Sigmoid colon (tissue), 7 donors: Measurements from ENCODE around the gene SLC1A5. TPM values are rescaled to one million over a fixed set of nuclear protein-coding genes. Genes with fewer than 3 reads are reported as not detected.

ENCODE experiments used
- DNase-seq: peaks from one replicate; pipeline ENCODE4 v3.0.0-alpha.2; 2019
- H3K27ac ChIP-seq, 4 donors: fragments of 200-600 bp; sonication (generic); one replicate each; pipeline ENCODE4 v1.5.1; 2016 to 2019; ENCODE audit warnings: mild to moderate bottlenecking in 1 of 4
- H3K27me3 ChIP-seq, 3 donors: fragments of 200-600 bp; sonication (generic); one replicate each; pipeline ENCODE4 v1.5.1; 2019; ENCODE audit warnings: mild to moderate bottlenecking in 1 of 3
- H3K36me3 ChIP-seq, 4 donors: fragments of 200-600 bp; sonication (generic); one replicate each; pipeline ENCODE4 v1.5.1; 2016 to 2019
- H3K4me1 ChIP-seq, 4 donors: fragments of 200-600 bp; sonication (generic); one replicate each; pipeline ENCODE4 v1.5.1; 2017 to 2019
- H3K4me3 ChIP-seq, 4 donors: fragments of 200-600 bp; sonication (generic); one replicate each; pipeline ENCODE4 v1.5.1; 2017 to 2019; ENCODE audit warnings: mild to moderate bottlenecking in 2 of 4, moderate library complexity in 1 of 4
- H3K9me3 ChIP-seq, 4 donors: fragments of 200-600 bp in 3 of 4; sonication (generic) in 3 of 4; one replicate each; pipeline versions ENCODE4 v1.5.1 to v1.6.1; 2013 to 2019
- EP300 ChIP-seq, 4 donors: sonication (generic); formaldehyde crosslinking; IDR thresholded peaks; one replicate each; pipeline ENCODE4 v1.6.1; 2017; ENCODE audit warnings: antibody characterized with exemption in 4 of 4
- POLR2A ChIP-seq, 2 donors: fragments of 450-650 bp; IDR thresholded peaks; one replicate each; pipeline ENCODE4 v1.6.1; 2016; ENCODE audit warnings: antibody characterized with exemption in 2 of 2, mild to moderate bottlenecking in 2 of 2, moderate library complexity in 2 of 2
- POLR2AphosphoS5 ChIP-seq, 4 donors: sonication (generic); formaldehyde crosslinking; IDR thresholded peaks; one replicate each; pipeline ENCODE4 v1.6.1; 2017; ENCODE audit warnings: antibody characterized with exemption in 4 of 4
- WGBS, 2 donors: extraction: QIAGEN DNeasy Blood & Tissue Kit; methylation state at CpG; one replicate each; pipeline ENCODE4 v1.1.7; 2013; 5-methylcytosine and 5-hydroxymethylcytosine counted together
- intact Hi-C: fragments of 100-400 bp; cut with DNase I; formaldehyde crosslinking; loops from one replicate; pipeline ENCODE4 v1.15.1; 2023
- polyA plus RNA-seq, 3 donors: library from polyadenylated mRNA; stranded (reverse); fragments of 200-250 nt; gene quantifications; one replicate each; pipeline ENCODE4 v1.2.3, GENCODE V29; 2013
- total RNA-seq, 4 donors: library from RNA; depleted of rRNA; stranded (reverse); fragments of >200 nt; gene quantifications; one replicate each; pipeline ENCODE4 v1.1.0, GENCODE V29; 2016
- TF ChIP-seq, protein P1 (sequence below), 4 experiments: fragments of 450-650 bp in 3 of 4; fragments of 200-600 bp in 1 of 4; IDR thresholded peaks; one replicate each; pipeline ENCODE4 v1.5.1; 2016 to 2019; ENCODE audit warnings: antibody characterized with exemption in 4 of 4, mild to moderate bottlenecking in 3 of 4, moderate library complexity in 2 of 4
- donor health status: healthy with polysubstance abuse.
- donor health status: Bipolar disorder and iron deficiency.
- donor health status: healthy.

The SLC1A5 gene
- total and polyA plus RNA-seq, 7 donors, result 21.8 to 122 (median 26.2) TPM

DNA sequence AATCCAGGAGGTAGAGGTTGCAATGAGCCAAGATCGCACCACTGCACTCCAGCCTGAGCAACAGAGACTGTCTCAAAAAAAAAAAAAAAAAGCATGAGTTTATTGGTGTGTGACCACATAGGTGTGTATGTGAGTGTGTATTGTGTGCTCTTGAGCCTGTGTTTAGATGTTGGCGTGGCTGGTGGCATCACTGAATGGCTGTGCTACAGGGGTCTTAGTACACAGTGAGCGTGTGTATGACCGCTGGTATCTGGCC lies 2.5 kb downstream of the SLC1A5 start:
- Histone ChIP-seq H3K4me3 (peak overlapping the region; percentile 46 to 65 (median 59)), H3K36me3 (peaks cover 0 to 19% (median 0%) of the 10 kb centered on the region in 4 donors), H3K27me3 (no peaks in the 10 kb centered on the region), H3K9me3 (no peaks in the 10 kb centered on the region), H3K27ac (peak overlapping the region; percentile 77 to 82 (median 80)), H3K4me1 (peaks cover 0 to 50% (median 33%) of the 10 kb centered on the region in 4 donors)
- intact Hi-C loops, result loop anchor here (10.0 kb wide), 1 partner anchor 49 kb away; no protein-coding TSS in a partner anchor
- DNase-seq, result no peak
- TF ChIP-seq POLR2AphosphoS5 (IDR thresholded peaks at IDR 0.05), result no peak
- TF ChIP-seq, protein P1, sequence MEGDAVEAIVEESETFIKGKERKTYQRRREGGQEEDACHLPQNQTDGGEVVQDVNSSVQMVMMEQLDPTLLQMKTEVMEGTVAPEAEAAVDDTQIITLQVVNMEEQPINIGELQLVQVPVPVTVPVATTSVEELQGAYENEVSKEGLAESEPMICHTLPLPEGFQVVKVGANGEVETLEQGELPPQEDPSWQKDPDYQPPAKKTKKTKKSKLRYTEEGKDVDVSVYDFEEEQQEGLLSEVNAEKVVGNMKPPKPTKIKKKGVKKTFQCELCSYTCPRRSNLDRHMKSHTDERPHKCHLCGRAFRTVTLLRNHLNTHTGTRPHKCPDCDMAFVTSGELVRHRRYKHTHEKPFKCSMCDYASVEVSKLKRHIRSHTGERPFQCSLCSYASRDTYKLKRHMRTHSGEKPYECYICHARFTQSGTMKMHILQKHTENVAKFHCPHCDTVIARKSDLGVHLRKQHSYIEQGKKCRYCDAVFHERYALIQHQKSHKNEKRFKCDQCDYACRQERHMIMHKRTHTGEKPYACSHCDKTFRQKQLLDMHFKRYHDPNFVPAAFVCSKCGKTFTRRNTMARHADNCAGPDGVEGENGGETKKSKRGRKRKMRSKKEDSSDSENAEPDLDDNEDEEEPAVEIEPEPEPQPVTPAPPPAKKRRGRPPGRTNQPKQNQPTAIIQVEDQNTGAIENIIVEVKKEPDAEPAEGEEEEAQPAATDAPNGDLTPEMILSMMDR (IDR thresholded peaks at IDR 0.05), result no peak
- TF ChIP-seq POLR2A (IDR thresholded peaks at IDR 0.05), result no peak
- TF ChIP-seq EP300 (IDR thresholded peaks at IDR 0.05), result no peak
- 25 to 53% methylated on average over 4 of the region's 4 CpGs for WGBS, 2 donors

DNA sequence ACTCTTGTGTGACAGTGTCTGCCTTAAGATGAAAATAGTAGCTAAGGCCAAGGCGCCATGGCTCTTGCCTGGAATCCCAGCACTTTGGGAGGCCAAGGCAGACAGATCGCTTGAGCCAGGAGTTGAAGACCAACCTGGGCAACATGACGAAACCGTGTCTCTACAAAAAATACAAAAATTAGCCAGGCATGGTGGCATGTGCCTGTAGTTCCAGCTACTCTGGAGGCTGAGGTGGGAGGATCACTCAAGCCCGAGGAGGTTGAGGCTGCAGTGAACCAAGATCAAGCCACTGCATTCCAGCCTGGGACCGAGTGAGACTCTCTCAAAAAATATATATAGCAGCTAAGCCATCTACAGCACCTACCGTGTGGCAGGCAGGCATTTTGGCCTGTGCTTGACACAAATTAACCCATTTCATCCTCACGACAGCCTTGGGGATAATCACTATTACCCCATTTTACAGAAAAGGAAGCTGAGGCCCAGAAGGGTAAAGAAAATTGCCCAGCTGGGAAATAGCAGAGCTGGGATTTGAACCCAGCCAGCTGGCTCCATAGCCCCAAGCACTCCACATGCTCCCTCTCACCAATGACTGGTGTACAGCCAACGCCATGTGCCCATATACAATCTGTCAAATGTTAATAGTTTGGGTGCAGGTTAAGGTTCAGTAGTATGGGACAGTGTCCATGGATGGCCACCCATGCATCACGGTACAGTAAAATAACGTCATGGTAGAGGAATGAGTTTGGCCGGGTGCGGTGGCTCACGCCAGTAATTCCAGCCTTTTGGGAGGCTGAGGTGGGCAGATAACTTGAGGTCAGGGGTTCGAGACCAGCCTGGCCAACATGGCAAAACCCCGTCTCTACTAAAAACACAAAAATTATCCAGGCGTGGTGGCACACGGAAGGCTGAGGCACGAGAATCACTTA lies 3.1 kb downstream of the SLC1A5 start:
- no peaks in the 10 kb centered on the region for H3K27me3 ChIP-seq
- H3K4me3 ChIP-seq, result peak overlapping the region in 3 of 4 donors; percentile 58 to 65 (median 60)
- peaks cover 0 to 50% (median 33%) of the 10 kb centered on the region in 4 donors for H3K4me1 ChIP-seq
- WGBS, 2 donors, result 64 to 68% methylated on average over 19 of the region's 19 CpGs
- intact Hi-C loops, result loop anchor here (10.0 kb wide), 1 partner anchor 49 kb away; no protein-coding TSS in a partner anchor
- no peaks in the 10 kb centered on the region for H3K9me3 ChIP-seq
- DNase-seq, result no peak
- no peak for TF ChIP-seq POLR2AphosphoS5 (IDR thresholded peaks at IDR 0.05)
- TF ChIP-seq EP300 (IDR thresholded peaks at IDR 0.05), result no peak
- H3K27ac ChIP-seq, result peak overlapping the region; percentile 77 to 82 (median 80)
- H3K36me3 ChIP-seq, result peaks cover 0 to 25% (median 0%) of the 10 kb centered on the region in 4 donors

DNA sequence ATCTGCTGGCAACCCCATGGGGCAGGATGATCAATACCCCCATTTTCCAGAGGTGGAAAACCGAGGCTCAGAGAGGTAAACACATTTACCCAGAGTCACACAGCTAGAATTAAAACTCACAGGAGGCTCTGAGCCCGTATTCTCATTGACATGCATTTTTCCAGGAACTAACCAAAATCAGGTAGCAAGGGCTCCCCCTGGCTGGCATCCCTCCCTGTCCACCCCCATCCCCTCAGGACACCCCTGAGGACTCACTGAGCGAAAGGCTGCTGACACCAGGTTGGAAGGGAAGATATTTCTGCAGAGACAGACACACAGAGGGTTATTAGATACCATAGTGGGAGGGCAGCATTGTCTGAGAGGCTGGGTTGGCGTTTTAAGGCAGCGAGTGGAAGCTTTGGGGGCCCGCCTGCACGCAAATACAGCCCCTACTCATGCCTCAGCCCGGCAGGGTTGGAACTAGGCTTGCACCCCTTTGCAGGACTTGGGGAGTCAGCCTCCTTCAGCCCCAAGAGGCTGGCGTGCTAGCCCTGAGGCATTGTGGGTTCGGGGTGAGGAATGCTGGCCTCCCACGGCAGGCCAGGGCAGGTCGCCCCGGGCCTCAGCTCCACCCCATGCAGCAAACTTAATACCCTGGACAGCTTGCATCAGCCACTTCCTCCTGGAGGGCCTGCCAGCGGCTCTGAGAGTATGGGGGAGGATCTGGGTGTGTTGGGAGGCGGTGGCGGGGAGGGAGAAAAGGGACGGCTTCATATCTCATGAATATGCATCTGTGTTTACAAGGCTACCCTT lies 3.9 kb downstream of the SLC1A5 start:
- Histone ChIP-seq H3K36me3 (peaks cover 0 to 31% (median 0%) of the 10 kb centered on the region in 4 donors), H3K9me3 (no peaks in the 10 kb centered on the region), H3K27me3 (no peaks in the 10 kb centered on the region), H3K27ac (peak overlapping the region; percentile 77 to 82 (median 80)), H3K4me1 (peaks cover 0 to 50% (median 33%) of the 10 kb centered on the region in 4 donors), H3K4me3 (peak overlapping the region in 3 of 4 donors; percentile 5 to 65 (median 22))
- no peak for TF ChIP-seq EP300 (IDR thresholded peaks at IDR 0.05)
- TF ChIP-seq, protein P1 (IDR thresholded peaks at IDR 0.05), result no peak
- TF ChIP-seq POLR2AphosphoS5 (IDR thresholded peaks at IDR 0.05), result peak in 1 of 4 donors; percentile 12
- peak; percentile 86 for DNase-seq
- intact Hi-C loops, result loop anchor here (10.0 kb wide), 1 partner anchor 50 kb away; no protein-coding TSS in a partner anchor
- 18 to 31% methylated on average over 17 of the region's 17 CpGs for WGBS, 2 donors

DNA sequence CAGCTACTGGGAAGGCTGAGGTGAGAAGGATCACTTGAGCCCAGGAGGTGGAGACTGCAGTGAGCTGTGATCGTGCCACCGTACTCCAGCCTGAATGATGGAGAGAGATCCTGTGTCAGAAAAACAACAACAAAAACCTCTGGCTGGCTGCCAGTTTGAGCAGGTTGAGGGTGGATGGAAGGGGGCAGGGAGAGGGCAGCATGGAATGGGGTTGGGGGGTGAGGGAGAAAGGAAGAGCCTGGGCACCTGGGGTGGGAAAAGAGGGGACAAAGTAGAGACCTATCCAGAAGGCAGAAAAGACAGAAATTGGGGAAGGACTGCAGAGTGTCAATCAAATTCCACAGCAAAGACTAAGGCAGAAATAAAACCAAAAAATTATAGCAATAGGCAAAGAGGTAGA lies 4.7 kb downstream of the SLC1A5 start:
- H3K9me3 ChIP-seq, result no peaks in the 10 kb centered on the region
- DNase-seq, result no peak
- no peak overlapping the region for H3K27ac ChIP-seq
- no peak for TF ChIP-seq POLR2AphosphoS5 (IDR thresholded peaks at IDR 0.05)
- TF ChIP-seq POLR2A (IDR thresholded peaks at IDR 0.05), result no peak
- TF ChIP-seq, protein P1 (IDR thresholded peaks at IDR 0.05), result no peak
- TF ChIP-seq EP300 (IDR thresholded peaks at IDR 0.05), result no peak
- H3K4me1 ChIP-seq, result peaks cover 0 to 48% (median 32%) of the 10 kb centered on the region in 4 donors
- no peak overlapping the region for H3K4me3 ChIP-seq
- intact Hi-C loops, result loop anchor here (10.0 kb wide), 1 partner anchor 51 kb away; no protein-coding TSS in a partner anchor
- peaks cover 0 to 36% (median 2%) of the 10 kb centered on the region in 4 donors for H3K36me3 ChIP-seq
- WGBS, 2 donors, result 79 to 88% methylated on average over 2 of the region's 2 CpGs
- no peaks in the 10 kb centered on the region for H3K27me3 ChIP-seq
